ENCODE data around the gene GALNT10. TPM values are rescaled to one million over a fixed set of nuclear protein-coding genes. Genes with fewer than 3 reads are reported as not detected.

Gene GALNT10
- total RNA-seq, 2 donors from 2014 or later: 11.5 to 19.5 TPM

- Histone ChIP-seq H3K36me3 (replicated peaks in 1 of 2; ENCODE audit: insufficient read depth in 1 of 2, low read depth in 2 of 2) (peaks cover 0 to 16% of the 10 kb centered on the region in 2 donors), H3K4me3 (no peak overlapping the region), H3K4me1 (peaks cover 20% of the 10 kb centered on the region), H3K27ac (no peak overlapping the region), H3K27me3 (no peaks in the 10 kb centered on the region), H3K9me3 (no peaks in the 10 kb centered on the region)
- WGBS, 2 donors: 90 to 92% methylated on average over 2 of the region's 2 CpGs
- TF ChIP-seq CTCF (IDR thresholded peaks at IDR 0.05): no peak
- TF ChIP-seq POLR2A (IDR thresholded peaks at IDR 0.05): no peak
- ATAC-seq (no peak), DNase-seq (no peak)
- intact Hi-C loops (cut with DNase I): loop anchor here (5.0 kb wide), 1 partner anchor 168 kb away; no protein-coding TSS in a partner anchor
These were observed 259.3 kb downstream of the GALNT10 start for GRCh38 chr5:154449786-154450185.

- no peaks in the 10 kb centered on the region for H3K9me3 ChIP-seq
- no peak for DNase-seq
- ATAC-seq: no peak
- TF ChIP-seq POLR2A (IDR thresholded peaks at IDR 0.05) (no peak), CTCF (IDR thresholded peaks at IDR 0.05) (no peak)
- no peak overlapping the region for H3K27ac ChIP-seq
- H3K4me1 ChIP-seq: peaks cover 18% of the 10 kb centered on the region
- intact Hi-C loops (cut with DNase I): loop anchor here (5.0 kb wide), 1 partner anchor 165 kb away; no protein-coding TSS in a partner anchor
- H3K4me3 ChIP-seq: no peak overlapping the region
- H3K36me3 ChIP-seq (replicated peaks in 1 of 2; ENCODE audit: insufficient read depth in 1 of 2, low read depth in 2 of 2): peaks cover 0 to 20% of the 10 kb centered on the region in 2 donors
- no peaks in the 10 kb centered on the region for H3K27me3 ChIP-seq
- WGBS, 2 donors: 84 to 85% methylated on average over 8 of the region's 8 CpGs
These were observed 261.4 kb downstream of the GALNT10 start for GRCh38 chr5:154451957-154452356.

- H3K27me3 ChIP-seq: no peaks in the 10 kb centered on the region
- peaks cover 0 to 21% of the 10 kb centered on the region in 2 donors for H3K36me3 ChIP-seq (replicated peaks in 1 of 2; ENCODE audit: insufficient read depth in 1 of 2, low read depth in 2 of 2)
- intact Hi-C loops (cut with DNase I): no loop called here
These were observed 265.1 kb downstream of the GALNT10 start for GRCh38 chr5:154455585-154455984.

GRCh38 chr5:154456540-154456939 lies 266.0 kb downstream of the GALNT10 start:
- no peaks in the 10 kb centered on the region for H3K4me1 ChIP-seq
- peaks cover 0 to 18% of the 10 kb centered on the region in 2 donors for H3K36me3 ChIP-seq (replicated peaks in 1 of 2; ENCODE audit: insufficient read depth in 1 of 2, low read depth in 2 of 2)
- 72 to 86% methylated on average over 3 of the region's 3 CpGs for WGBS, 2 donors
- no peak for DNase-seq
- H3K9me3 ChIP-seq: no peaks in the 10 kb centered on the region
- TF ChIP-seq POLR2A (IDR thresholded peaks at IDR 0.05) (no peak), CTCF (IDR thresholded peaks at IDR 0.05) (no peak)
- ATAC-seq: no peak
- intact Hi-C loops (cut with DNase I): no loop called here
- no peak overlapping the region for H3K27ac ChIP-seq
- H3K4me3 ChIP-seq: no peak overlapping the region
- H3K27me3 ChIP-seq: no peaks in the 10 kb centered on the region

More at GRCh38 chr5:154455585-154455984, 265.1 kb downstream of the GALNT10 start:
- 89 to 90% methylated on average over 5 of the region's 5 CpGs for WGBS, 2 donors
- DNase-seq (no peak), ATAC-seq (no peak)
- Histone ChIP-seq H3K9me3 (no peaks in the 10 kb centered on the region), H3K4me1 (no peaks in the 10 kb centered on the region), H3K4me3 (no peak overlapping the region), H3K27ac (no peak overlapping the region)
- no peak for TF ChIP-seq POLR2A (IDR thresholded peaks at IDR 0.05)
- TF ChIP-seq CTCF (IDR thresholded peaks at IDR 0.05): no peak

GRCh38 chr5:154459015-154459414 lies 268.5 kb downstream of the GALNT10 start:
- H3K36me3 ChIP-seq (replicated peaks in 1 of 2; ENCODE audit: insufficient read depth in 1 of 2, low read depth in 2 of 2): peaks cover 0 to 8% of the 10 kb centered on the region in 2 donors
- no peak for ATAC-seq

More at GRCh38 chr5:154459015-154459414, 268.5 kb downstream of the GALNT10 start:
- WGBS, 2 donors: 75 to 81% methylated on average over 3 of the region's 3 CpGs
- TF ChIP-seq CTCF (IDR thresholded peaks at IDR 0.05): no peak
- TF ChIP-seq POLR2A (IDR thresholded peaks at IDR 0.05): no peak
- H3K27me3 ChIP-seq: no peaks in the 10 kb centered on the region
- intact Hi-C loops (cut with DNase I): no loop called here
- H3K27ac ChIP-seq: no peak overlapping the region
- no peak for DNase-seq
- no peaks in the 10 kb centered on the region for H3K4me1 ChIP-seq
- no peaks in the 10 kb centered on the region for H3K9me3 ChIP-seq
- no peak overlapping the region for H3K4me3 ChIP-seq

All from body of pancreas (tissue), 4 donors.